ENCODE measurements around the gene C18orf54. TPM values are rescaled to one million over a fixed set of nuclear protein-coding genes. Genes with fewer than 3 reads are reported as not detected.

The C18orf54 gene
- total RNA-seq, 4 donors from 2014 or later: 2.9 to 17.1 (median 3.9) TPM

DNA sequence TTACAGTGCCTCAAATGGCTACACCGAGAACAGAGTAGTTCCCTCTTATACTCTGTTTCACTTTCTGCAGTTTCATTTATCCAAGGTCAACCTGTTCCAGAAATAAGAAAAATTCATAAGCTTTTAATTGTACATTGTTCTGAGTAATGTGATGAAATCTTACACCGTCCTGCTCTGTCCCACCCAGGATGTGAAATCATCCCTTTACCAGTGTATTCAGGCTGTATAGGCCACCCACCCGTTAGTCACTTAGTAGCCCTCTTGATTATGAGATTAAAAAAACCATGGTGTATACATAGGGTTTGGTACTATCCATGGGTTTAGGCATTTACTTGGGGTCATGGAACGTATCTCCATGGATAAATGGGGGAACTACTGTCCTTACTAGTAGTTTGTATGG, 29.9 kb upstream of the C18orf54 start:
- intact Hi-C loops (cut with DNase I; ENCODE audit: low total_unique reads): no loop called here

DNA sequence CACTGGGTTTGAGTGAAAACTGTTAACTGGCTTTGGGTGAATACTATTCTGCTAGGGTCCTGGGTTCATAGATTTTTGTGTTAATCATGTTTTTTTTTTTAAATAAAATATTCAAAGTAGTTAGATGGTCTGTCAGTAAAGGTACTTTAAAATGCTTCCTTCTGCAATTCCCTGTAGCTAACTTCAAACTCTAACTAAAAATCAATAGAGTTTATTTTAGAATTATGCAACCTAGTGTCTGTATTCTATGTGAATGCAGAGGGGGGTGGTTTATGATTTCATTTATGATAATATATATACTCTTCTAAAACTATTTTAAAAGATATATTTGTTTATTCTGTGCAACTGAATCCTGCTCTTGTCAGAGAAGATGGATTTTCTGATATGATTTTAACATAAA, 27.9 kb upstream of the C18orf54 start:
- no peak overlapping the region for H3K4me3 ChIP-seq
- TF ChIP-seq POLR2A (IDR thresholded peaks at IDR 0.05): no peak
- TF ChIP-seq, protein P1, sequence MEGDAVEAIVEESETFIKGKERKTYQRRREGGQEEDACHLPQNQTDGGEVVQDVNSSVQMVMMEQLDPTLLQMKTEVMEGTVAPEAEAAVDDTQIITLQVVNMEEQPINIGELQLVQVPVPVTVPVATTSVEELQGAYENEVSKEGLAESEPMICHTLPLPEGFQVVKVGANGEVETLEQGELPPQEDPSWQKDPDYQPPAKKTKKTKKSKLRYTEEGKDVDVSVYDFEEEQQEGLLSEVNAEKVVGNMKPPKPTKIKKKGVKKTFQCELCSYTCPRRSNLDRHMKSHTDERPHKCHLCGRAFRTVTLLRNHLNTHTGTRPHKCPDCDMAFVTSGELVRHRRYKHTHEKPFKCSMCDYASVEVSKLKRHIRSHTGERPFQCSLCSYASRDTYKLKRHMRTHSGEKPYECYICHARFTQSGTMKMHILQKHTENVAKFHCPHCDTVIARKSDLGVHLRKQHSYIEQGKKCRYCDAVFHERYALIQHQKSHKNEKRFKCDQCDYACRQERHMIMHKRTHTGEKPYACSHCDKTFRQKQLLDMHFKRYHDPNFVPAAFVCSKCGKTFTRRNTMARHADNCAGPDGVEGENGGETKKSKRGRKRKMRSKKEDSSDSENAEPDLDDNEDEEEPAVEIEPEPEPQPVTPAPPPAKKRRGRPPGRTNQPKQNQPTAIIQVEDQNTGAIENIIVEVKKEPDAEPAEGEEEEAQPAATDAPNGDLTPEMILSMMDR (IDR thresholded peaks at IDR 0.05): no peak
- no peak for DNase-seq
- no peak overlapping the region for H3K27ac ChIP-seq
- intact Hi-C loops (cut with DNase I; ENCODE audit: low total_unique reads): no loop called here
- no peaks in the 10 kb centered on the region for H3K4me1 ChIP-seq
- H3K36me3 ChIP-seq: no peaks in the 10 kb centered on the region
- no peaks in the 10 kb centered on the region for H3K27me3 ChIP-seq
- no peaks in the 10 kb centered on the region for H3K9me3 ChIP-seq

More for the DNA sequence above, 29.9 kb upstream of the C18orf54 start:
- no peaks in the 10 kb centered on the region for H3K4me1 ChIP-seq
- H3K27me3 ChIP-seq: no peaks in the 10 kb centered on the region
- no peak overlapping the region for H3K4me3 ChIP-seq
- no peak for DNase-seq
- no peaks in the 10 kb centered on the region for H3K36me3 ChIP-seq
- no peaks in the 10 kb centered on the region for H3K9me3 ChIP-seq
- TF ChIP-seq, protein P1 (IDR thresholded peaks at IDR 0.05): no peak
- no peak for TF ChIP-seq POLR2A (IDR thresholded peaks at IDR 0.05)
- no peak overlapping the region for H3K27ac ChIP-seq

DNA sequence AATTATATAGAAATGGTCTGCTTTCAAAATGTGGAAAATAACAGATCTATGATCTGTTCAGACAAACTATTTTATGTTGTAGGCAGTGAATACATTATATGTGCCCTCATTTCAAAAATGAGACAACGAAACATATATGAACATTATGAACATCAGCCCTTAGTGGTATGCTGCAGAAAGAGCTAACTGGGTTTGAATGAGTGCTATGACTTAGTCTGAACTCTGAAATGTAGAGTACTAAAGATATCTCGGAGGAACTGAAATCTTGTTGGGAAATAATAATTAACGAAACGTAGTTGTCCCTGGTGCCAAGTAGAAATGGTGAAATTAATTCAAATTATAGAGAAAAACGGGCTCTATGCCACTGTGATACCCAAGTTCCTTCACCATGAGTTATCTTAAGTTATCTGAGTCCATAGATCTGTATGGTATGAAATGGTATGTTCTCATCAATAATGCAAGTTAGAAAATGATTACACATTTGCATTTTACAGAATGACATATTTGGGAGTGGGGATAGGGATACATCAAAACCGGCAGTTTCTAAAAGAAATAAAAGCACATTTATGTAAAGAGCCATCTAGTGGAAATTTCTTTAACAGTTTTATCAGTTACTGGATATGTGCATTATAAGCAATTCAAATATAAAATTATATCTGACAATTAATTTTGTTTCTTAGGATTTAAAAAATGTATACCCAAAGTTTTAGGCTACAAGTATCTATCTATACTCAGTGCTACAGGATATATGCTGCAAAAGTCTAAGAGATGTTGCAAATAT, 26.7 kb upstream of the C18orf54 start:
- intact Hi-C loops (cut with DNase I; ENCODE audit: low total_unique reads): no loop called here
- Histone ChIP-seq H3K36me3 (no peaks in the 10 kb centered on the region), H3K4me3 (no peak overlapping the region), H3K4me1 (no peaks in the 10 kb centered on the region), H3K9me3 (no peaks in the 10 kb centered on the region), H3K27ac (no peak overlapping the region), H3K27me3 (no peaks in the 10 kb centered on the region)
- no peak for TF ChIP-seq POLR2A (IDR thresholded peaks at IDR 0.05)
- TF ChIP-seq, protein P1 (IDR thresholded peaks at IDR 0.05): no peak
- DNase-seq: no peak

DNA sequence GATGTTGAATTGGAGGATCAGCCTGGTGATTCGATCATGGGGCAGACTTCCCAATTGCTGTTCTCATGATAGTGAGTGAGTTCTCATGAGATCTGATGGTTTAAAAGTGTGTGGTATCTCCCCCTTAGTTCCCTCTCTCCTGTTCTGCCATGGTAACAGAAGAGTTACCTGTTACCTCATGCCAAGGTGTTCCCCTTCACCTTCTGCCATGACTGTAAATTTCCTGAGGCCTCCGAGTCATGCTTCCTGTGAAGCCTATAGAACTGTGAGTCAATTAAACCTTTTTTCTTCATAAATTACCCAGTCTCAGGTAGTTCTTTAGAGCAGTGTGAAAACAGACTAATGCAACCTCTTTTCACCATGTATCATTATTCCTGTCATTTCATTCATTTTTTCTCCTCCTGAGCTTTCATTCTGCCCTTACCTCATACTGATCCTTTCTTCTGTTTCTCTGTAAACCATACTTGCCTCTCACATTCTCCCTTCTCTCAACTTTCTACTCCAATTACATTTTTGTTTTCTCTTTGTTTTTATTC, 22.0 kb upstream of the C18orf54 start:
- Histone ChIP-seq H3K4me3 (no peak overlapping the region), H3K4me1 (no peaks in the 10 kb centered on the region), H3K9me3 (no peaks in the 10 kb centered on the region), H3K27me3 (no peaks in the 10 kb centered on the region), H3K36me3 (no peaks in the 10 kb centered on the region), H3K27ac (no peak overlapping the region)
- intact Hi-C loops (cut with DNase I; ENCODE audit: low total_unique reads): no loop called here
- DNase-seq: no peak
- TF ChIP-seq, protein P1 (IDR thresholded peaks at IDR 0.05): no peak
- TF ChIP-seq POLR2A (IDR thresholded peaks at IDR 0.05): no peak

DNA sequence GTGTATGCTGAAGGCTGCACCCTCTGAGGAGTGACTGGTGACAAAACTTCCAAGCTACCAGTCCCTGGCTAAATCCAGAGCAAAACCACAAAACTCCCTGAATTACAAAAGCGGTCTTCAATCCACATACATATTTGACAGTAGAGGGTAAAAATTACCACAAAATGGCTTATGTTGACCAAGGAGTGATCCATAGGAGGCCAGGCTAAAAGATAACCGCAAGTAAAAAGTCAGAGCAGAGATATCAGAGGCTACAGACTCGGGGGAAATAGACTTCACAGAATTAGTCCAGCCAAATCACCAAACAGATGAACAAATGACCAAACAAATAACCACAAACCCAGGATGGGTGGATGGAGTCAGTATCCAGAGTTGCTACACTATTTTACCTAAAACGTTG, 19.5 kb upstream of the C18orf54 start:
- Histone ChIP-seq H3K36me3 (no peaks in the 10 kb centered on the region), H3K4me3 (no peak overlapping the region), H3K27me3 (no peaks in the 10 kb centered on the region), H3K9me3 (no peaks in the 10 kb centered on the region), H3K27ac (no peak overlapping the region), H3K4me1 (no peaks in the 10 kb centered on the region)
- TF ChIP-seq, protein P1 (IDR thresholded peaks at IDR 0.05): no peak
- TF ChIP-seq POLR2A (IDR thresholded peaks at IDR 0.05): no peak
- no peak for DNase-seq
- intact Hi-C loops (cut with DNase I; ENCODE audit: low total_unique reads): no loop called here

Measured in uterus (tissue), 4 donors.